PC-3 (cell line): Measurements from ENCODE around the gene FAM72A.

Experiments
- CTCF ChIP-seq: fragments of 300-600 bp; sonication (generic); conservative IDR thresholded peaks from 2 replicates; pipeline ENCODE4 v1.5.1; 2017; ENCODE audit warnings: antibody characterized with exemption, low read depth, mild to moderate bottlenecking, low read length
- EZH2 ChIP-seq: fragments of 300-600 bp; sonication (generic); IDR thresholded peaks from one replicate; pipeline ENCODE4 v1.6.1; 2017; ENCODE audit warnings: antibody characterized with exemption, mild to moderate bottlenecking, low read length; ENCODE audit not compliant: unreplicated experiment

- TF ChIP-seq CTCF, result no peak
- no peak for TF ChIP-seq EZH2
Observed at GRCh38 chr1:206142011-206142410, 60.6 kb downstream of the FAM72A start.
